Fibroblast of skin of left biceps (primary cell): ENCODE measurements around the gene PTEN.
"Not testable (repeated sequence)": the region's sequence is repeated elsewhere in the genome, so short reads cannot be mapped to it uniquely, and the experiment has no call there.

Experiments
- DNase-seq, 2 experiments: peaks; one replicate each; pipeline ENCODE4 v3.0.0-alpha.2; 2013; ENCODE audit warnings: low read depth in 2 of 2

The PTEN gene

GRCh38 chr10:87869773-87870551 is 6.5 kb downstream of the PTEN start:
- DNase-seq: no peak

GRCh38 chr10:87872828-87873227 is 9.4 kb downstream of the PTEN start:
- DNase-seq: no peak

- no peak for DNase-seq
Observed at GRCh38 chr10:87873656-87874055, 10.2 kb downstream of the PTEN start.

GRCh38 chr10:87875929-87876571 is 12.6 kb downstream of the PTEN start:
- no peak for DNase-seq

DNA sequence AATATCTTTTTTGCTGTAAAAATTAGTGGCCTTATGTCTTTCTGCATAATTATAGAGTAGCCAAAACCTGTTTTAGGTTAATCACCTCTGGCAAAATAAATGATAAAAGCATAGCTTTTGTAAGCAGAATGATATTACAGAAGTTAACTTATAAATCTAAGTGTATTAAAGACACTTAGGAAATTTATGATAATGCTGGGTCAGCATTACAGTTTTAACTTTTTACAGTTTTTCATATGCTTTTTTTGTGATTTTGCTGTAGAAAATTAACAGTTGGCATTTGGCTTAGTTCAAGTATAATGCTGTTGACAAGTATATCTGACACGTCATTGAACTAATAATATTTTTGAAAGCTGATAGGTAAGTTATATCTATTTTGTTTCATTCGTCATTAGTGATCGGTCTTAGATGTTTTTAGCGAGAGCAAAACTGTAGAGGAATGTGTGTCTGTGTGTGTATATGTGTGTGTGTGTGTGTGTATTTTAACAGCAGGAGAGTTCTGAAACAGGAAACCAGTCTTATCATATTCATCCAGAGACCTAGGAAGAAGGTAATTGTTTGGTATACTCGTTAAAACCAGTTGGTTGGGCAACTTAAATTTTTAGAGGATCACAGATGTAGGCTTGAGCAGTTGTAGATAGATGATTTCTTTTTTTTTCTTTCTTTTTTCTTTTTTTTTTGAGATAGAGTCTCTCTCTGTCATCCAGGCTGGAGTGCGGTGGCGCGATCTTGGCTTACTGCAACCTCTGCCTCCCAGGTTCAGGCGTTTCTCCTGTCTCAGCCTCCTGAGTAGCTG is 15.4 kb downstream of the PTEN start:
- DNase-seq: no peak

GRCh38 chr10:87880336-87880735 is 16.9 kb downstream of the PTEN start:
- no peak for DNase-seq

- DNase-seq: not testable (repeated sequence)
Observed at GRCh38 chr10:87881373-87882059, 18.1 kb downstream of the PTEN start.

DNA sequence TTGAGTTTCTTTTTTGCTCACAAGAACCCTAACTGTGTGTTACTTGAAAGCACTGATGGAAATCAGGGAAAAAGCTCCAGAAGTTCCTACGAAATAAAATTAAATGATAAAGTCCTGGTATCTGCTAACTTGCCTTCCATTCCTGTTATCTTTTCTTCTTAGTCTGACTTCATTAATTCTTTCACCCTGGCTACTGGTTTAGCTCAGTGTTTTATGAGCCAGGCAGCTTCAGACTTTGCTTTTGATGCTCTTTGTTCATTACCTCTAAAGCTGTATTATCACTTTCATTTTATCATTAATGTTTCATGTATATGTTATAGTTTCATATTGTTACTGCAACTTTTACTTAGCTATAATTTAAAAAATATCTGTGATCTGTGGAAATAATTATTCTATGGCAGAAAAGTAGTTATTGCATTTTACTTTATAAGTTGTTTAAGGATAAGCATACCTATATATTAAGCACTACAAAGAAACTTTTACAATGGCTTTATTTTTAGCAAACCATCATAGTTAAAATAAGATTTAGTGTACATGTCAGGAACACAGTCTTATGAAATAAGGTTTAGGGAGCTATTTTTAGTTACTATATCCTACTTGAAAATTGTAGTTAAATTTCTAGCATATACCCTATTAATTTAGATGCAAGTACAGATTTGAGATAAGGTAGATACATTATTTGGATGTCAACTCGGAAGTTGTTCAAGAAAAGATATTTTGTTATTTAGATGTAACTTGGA is 19.3 kb downstream of the PTEN start:
- DNase-seq: no peak

- no peak for DNase-seq
Observed at GRCh38 chr10:87886635-87887034, 23.2 kb downstream of the PTEN start.

DNA sequence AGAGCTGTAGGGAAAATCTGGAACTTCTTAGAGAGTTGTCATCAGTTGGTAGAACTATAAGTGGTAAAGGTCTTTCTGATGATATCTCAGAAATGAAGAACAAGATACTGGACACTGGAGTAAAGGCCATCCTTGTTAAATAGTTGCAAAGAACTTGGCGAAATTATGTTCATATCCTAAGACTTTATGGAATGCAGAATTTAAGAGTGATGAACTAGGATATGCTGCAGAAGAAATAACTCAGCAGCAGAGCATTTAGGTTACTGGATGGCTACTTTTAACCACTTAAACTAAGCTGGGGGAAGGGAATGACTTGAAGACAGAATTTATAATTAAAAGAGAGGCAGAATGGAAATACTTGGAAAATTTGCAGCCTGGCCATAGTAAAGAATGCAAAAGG is 23.7 kb downstream of the PTEN start:
- no peak for DNase-seq

- DNase-seq: no peak
Observed at GRCh38 chr10:87887548-87888289, 24.3 kb downstream of the PTEN start.

- no peak for DNase-seq
Observed at GRCh38 chr10:87895430-87895829, 32.0 kb downstream of the PTEN start.

GRCh38 chr10:87896216-87896615 is 32.8 kb downstream of the PTEN start:
- DNase-seq: no peak

DNA sequence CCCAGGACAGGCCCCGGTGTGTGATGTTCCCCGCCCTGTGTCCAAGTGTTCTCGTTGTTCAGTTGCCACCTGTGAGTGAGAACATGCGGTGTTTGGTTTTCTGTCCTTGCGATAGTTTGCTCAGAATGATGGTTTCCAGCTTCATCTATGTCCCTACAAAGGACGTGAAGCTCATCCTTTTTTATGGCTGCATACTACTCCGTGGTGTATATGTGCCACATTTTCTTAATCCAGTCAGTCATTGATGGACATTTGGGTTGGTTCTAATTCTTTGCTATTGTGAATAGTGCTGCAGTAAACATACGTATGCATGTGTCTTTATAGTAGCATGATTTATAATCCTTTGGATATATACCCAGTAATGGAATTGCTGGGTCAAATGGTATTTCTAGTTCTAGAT is 34.5 kb downstream of the PTEN start:
- DNase-seq: not testable (repeated sequence)

DNA sequence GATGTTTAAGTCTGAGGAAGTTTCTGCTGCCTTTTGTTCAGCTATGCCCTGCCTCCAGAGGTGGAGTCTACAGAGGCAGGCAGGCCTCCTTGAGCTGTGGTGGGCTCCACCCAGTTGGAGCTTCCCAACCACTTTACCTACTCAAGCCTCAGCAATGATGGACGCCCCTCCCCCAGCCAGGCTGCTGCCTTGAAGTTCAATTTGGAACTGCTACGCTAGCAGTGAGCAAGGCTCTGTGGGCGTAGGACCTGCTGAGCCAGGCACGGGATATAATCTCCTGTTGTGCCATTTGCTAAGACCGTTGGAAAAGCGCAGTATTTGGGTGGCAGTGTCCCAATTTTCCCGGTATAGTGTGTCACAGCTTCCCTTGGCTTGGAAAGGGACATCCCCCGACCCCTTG is 40.0 kb downstream of the PTEN start:
- DNase-seq: not testable (repeated sequence)

DNA sequence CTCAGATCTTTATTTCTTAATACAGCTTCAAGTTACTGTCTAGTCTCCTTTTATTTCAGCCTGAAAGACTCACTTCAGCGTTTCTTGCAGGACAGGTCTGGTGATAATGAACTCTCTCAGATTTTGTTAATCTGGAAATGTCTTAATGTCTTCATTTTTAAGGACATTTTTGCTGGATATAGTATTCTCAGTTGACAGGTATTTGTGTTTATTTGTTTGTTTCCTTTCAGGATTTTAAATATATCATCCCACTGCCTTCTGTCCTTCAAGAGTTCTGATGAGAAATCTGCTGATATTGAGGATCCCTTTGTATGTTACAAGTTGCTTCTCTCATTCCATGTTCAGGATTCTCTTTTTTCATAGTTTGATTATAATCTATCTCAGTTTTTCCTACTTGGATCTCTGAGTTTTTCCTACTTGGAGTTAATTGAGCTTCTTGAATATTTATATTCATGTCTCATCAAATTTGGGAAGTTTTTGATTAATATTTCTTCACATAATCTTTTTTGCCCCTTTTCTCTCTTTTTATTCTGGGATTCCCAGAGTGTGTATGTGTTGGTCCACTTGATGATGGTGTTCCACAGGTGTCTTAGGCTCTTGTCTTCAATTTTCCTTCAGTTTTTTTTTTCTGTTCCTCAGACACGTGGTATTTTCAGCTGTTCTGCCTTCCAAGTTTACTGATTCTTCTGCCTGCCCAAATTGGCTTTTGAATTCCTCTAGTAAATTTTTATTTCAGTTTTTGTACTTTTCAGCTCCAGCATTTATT is 49.9 kb downstream of the PTEN start:
- no peak for DNase-seq

GRCh38 chr10:87915406-87915805 is 52.0 kb downstream of the PTEN start:
- DNase-seq: no peak

- DNase-seq: no peak
Observed at GRCh38 chr10:87915989-87916388, 52.6 kb downstream of the PTEN start.

DNA sequence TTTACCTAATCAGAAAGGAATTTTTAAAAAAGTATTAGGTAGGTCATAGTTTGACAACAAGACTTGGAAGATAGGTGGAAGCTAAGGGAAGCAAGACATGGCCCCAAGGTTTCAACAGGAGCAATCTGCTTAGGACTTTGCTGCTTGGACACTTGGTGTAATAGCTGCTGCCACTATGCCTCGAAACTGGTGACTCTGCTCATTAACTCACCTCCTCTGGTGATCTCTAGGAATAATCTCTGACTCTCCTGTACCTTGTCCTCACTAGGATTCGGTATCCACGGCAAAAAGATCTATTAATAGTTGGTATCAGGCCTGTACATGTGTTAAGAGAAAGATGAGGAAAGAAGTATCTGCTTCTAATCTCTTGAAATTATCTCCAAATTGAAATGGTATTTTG is 53.1 kb downstream of the PTEN start:
- no peak for DNase-seq
